HepG2 (cell line): ENCODE data around the gene APBA1. TPM values are rescaled to one million over a fixed set of nuclear protein-coding genes. Genes with fewer than 3 reads are reported as not detected.

Experiments
- ATAC-seq: fragments of 200-7000 bp; cut with Tn5 transposase; 3 replicates; pipeline ENCODE4 v1.9.1; 2020; ENCODE audit warnings: mild to moderate bottlenecking, moderate library complexity
- BruUV-seq: library from RNA; stranded (reverse); fragments of 400-500 nt; replicated peaks from 2 replicates; lab custom pipeline; 2021; lab: Mats Ljungman, UMichigan
- CTCF ChIA-PET: fragments of 300-600 bp; formaldehyde crosslinking; extraction: SDS; loops from one replicate; lab custom pipeline; 2021; ENCODE audit warnings: low total read pairs, inconsistent platforms, low intra/inter-chr PET ratio; lab: Yijun Ruan, JAX
- POLR2A ChIA-PET: fragments of 350-600 bp; sonication (Branson Sonifier 250); formaldehyde crosslinking; loops from one replicate; lab custom pipeline; 2020; ENCODE audit warnings: antibody characterized with exemption, inconsistent platforms; lab: Yijun Ruan, JAX
- DNase-seq: peaks from one replicate; pipeline ENCODE4 v3.0.0-alpha.2; 2015; ENCODE audit warnings: low spot score
- FAIRE-seq: peaks from 3 replicates; lab custom pipeline; 2011; peaks lifted over from hg19 to GRCh38; lab: Jason Lieb, UNC
- H2AFZ ChIP-seq: one replicate; pipeline ENCODE4 v1.6.1; 2011; ENCODE audit warnings: low read length, inconsistent platforms
- H3K27ac ChIP-seq: fragments of 300-600 bp; 3 replicates; pipeline ENCODE4 v1.8.0; 2011; ENCODE audit warnings: mixed run types, mild to moderate bottlenecking, mixed read lengths, low read length, inconsistent platforms; ENCODE audit not compliant: insufficient read depth; ENCODE audit errors: extremely low read length
- H3K27me3 ChIP-seq, 2 experiments: fragments of 200-600 bp in 1 of 2; 2 replicates in 1 of 2; 3 replicates in 1 of 2; pipeline versions ENCODE4 v1.6.0 to v1.8.0; 2011; ENCODE audit warnings: low read length in 2 of 2, mild to moderate bottlenecking in 2 of 2, moderate library complexity in 2 of 2, inconsistent platforms in 1 of 2; ENCODE audit not compliant: insufficient read depth in 2 of 2, control insufficient read depth in 1 of 2
- H3K36me3 ChIP-seq, 2 experiments: fragments of 200-600 bp in 1 of 2; replicated peaks in 1 of 2; 2 replicates in 1 of 2; 3 replicates in 1 of 2; pipeline versions ENCODE4 v1.5.1 to v1.8.0; 2011; ENCODE audit warnings: low read length in 2 of 2, inconsistent platforms in 1 of 2; ENCODE audit not compliant: insufficient read depth in 2 of 2, control insufficient read depth in 1 of 2
- H3K4me1 ChIP-seq: 2 replicates; pipeline ENCODE4 v1.5.1; 2012; ENCODE audit warnings: low read length, inconsistent platforms; ENCODE audit not compliant: insufficient read depth
- H3K4me2 ChIP-seq: 2 replicates; pipeline ENCODE4 v1.6.0; 2011; ENCODE audit warnings: low read depth, low read length, inconsistent platforms
- H3K4me3 ChIP-seq, 3 experiments: fragments of 200-600 bp in 1 of 3; sonication (generic), shearing (Covaris generic) in 1 of 3; replicated peaks in 1 of 3; 2 replicates each; pipeline ENCODE4 v1.5.1; 2011 to 2016; ENCODE audit warnings: low read length in 3 of 3, inconsistent platforms in 2 of 3, low read depth in 2 of 3, mild to moderate bottlenecking in 2 of 3, control low read depth in 1 of 3, mixed read lengths in 1 of 3; ENCODE audit not compliant: insufficient read depth in 1 of 3
- H3K79me2 ChIP-seq: one replicate; pipeline ENCODE4 v1.6.1; 2011; ENCODE audit warnings: low read length, inconsistent platforms; ENCODE audit not compliant: insufficient read depth
- H3K9ac ChIP-seq: 2 replicates; pipeline ENCODE4 v1.6.0; 2011; ENCODE audit warnings: mild to moderate bottlenecking, low read depth, low read length, inconsistent platforms; ENCODE audit not compliant: insufficient read depth
- H3K9me3 ChIP-seq: 2 replicates; pipeline ENCODE4 v1.5.1; 2012; ENCODE audit warnings: mild to moderate bottlenecking, low read length
- H4K20me1 ChIP-seq: 2 replicates; pipeline ENCODE4 v1.6.0; 2011; ENCODE audit warnings: inconsistent platforms, mild to moderate bottlenecking, low read length, moderate library complexity; ENCODE audit not compliant: insufficient read depth
- RELA ChIP-seq: sonication (generic); formaldehyde crosslinking; IDR thresholded peaks from 2 replicates; pipeline ENCODE4 v1.4.0; 2020; ENCODE audit warnings: missing genetic modification reagents
- RFXAP ChIP-seq: sonication (generic); formaldehyde crosslinking; IDR thresholded peaks from 2 replicates; pipeline ENCODE4 v1.4.0; 2020; ENCODE audit warnings: missing genetic modification reagents, borderline replicate concordance
- SMAD3 ChIP-seq: sonication (generic); formaldehyde crosslinking; IDR thresholded peaks from 2 replicates; pipeline ENCODE4 v1.4.0; 2020; ENCODE audit warnings: missing genetic modification reagents
- SP2 ChIP-seq: sonication (generic); formaldehyde crosslinking; IDR thresholded peaks from 2 replicates; pipeline ENCODE4 v1.5.1; 2020; ENCODE audit warnings: mild to moderate bottlenecking, missing genetic modification reagents
- ZEB1 ChIP-seq: IDR thresholded peaks from 2 replicates; pipeline ENCODE4 v1.6.1; 2012; ENCODE audit warnings: mild to moderate bottlenecking, low read depth, inconsistent platforms; ENCODE audit not compliant: insufficient replicate concordance
- ZFP37 ChIP-seq: sonication (generic); formaldehyde crosslinking; IDR thresholded peaks from 2 replicates; pipeline ENCODE4 v1.4.0; 2020; ENCODE audit warnings: missing genetic modification reagents, borderline replicate concordance
- ZFYVE20 ChIP-seq: sonication (generic); formaldehyde crosslinking; IDR thresholded peaks from 2 replicates; pipeline ENCODE4 v1.8.0; 2023; ENCODE audit warnings: low read depth, mild to moderate bottlenecking, moderate library complexity, missing genetic modification reagents, borderline replicate concordance
- ZNF263 ChIP-seq: sonication (generic); formaldehyde crosslinking; IDR thresholded peaks from 2 replicates; pipeline ENCODE4 v1.4.0; 2020; ENCODE audit warnings: missing genetic modification reagents
- ZNF713 ChIP-seq: sonication (generic); formaldehyde crosslinking; IDR thresholded peaks from 2 replicates; pipeline ENCODE4 v1.4.0; 2020; ENCODE audit warnings: mild to moderate bottlenecking, missing genetic modification reagents
- ZNF790 ChIP-seq: sonication (generic); formaldehyde crosslinking; IDR thresholded peaks from 2 replicates; pipeline ENCODE4 v1.8.0; 2022; ENCODE audit warnings: missing genetic modification reagents, mild to moderate bottlenecking, borderline replicate concordance
- WGBS: methylation state at CpG from one replicate; pipeline ENCODE4 v1.1.6; 2017; ENCODE audit warnings: low lambda C conversion rate; 5-methylcytosine and 5-hydroxymethylcytosine counted together
- in situ Hi-C: cut with HindIII; loops from 2 replicates; pipeline ENCODE4 v1.10.0; 2017; ENCODE audit warnings: low pct_unique_long_range_greater_than_20kb; ENCODE audit not compliant: extremely low pct_ligation_motif_present
- intact Hi-C: fragments of 100-400 bp; cut with micrococcal nuclease; formaldehyde crosslinking; loops from one replicate; pipeline ENCODE4 v1.10.0; 2022; ENCODE audit not compliant: unreplicated experiment
- polyA plus RNA-seq, 8 experiments: library from polyadenylated mRNA; depleted of rRNA in 3 of 8; stranded (reverse) in 7 of 8; unstranded in 1 of 8; fragments of >200 nt; fragmentation: Illumina TruSeq in 4 of 8; extraction: Trizol in 4 of 8; gene quantifications; 2 replicates each; pipeline versions ENCODE4 v1.2.1 to v1.2.3, GENCODE V29; 2011 to 2016; ENCODE audit warnings: low read depth in 4 of 8, missing spikeins in 1 of 8, mixed read lengths in 1 of 8; ENCODE audit not compliant: insufficient read depth in 1 of 8
- total RNA-seq, 5 experiments: library from RNA; depleted of rRNA; stranded (reverse); fragments of >200 nt; fragmentation: Illumina TruSeq; extraction: Trizol; gene quantifications; 2 replicates each; pipeline ENCODE4 v1.2.3, GENCODE V29; 2016; ENCODE audit warnings: low read depth in 1 of 5
- TF ChIP-seq, protein P1 (sequence below): sonication (generic); formaldehyde crosslinking; IDR thresholded peaks from 2 replicates; pipeline ENCODE4 v1.8.1; 2023; ENCODE audit warnings: mild to moderate bottlenecking, inconsistent platforms, moderate library complexity, missing genetic modification reagents, borderline replicate concordance
- TF ChIP-seq, protein P2 (sequence below): sonication (generic); formaldehyde crosslinking; IDR thresholded peaks from 2 replicates; pipeline ENCODE4 v1.4.0; 2020; ENCODE audit warnings: missing genetic modification reagents, borderline replicate concordance
- TF ChIP-seq, protein P3 (sequence below): sonication (generic); formaldehyde crosslinking; IDR thresholded peaks from 2 replicates; pipeline ENCODE4 v1.4.0; 2020; ENCODE audit warnings: mild to moderate bottlenecking, missing genetic modification reagents
- TF ChIP-seq, protein P4 (sequence below): sonication (generic); formaldehyde crosslinking; IDR thresholded peaks from 2 replicates; pipeline ENCODE4 v1.4.0; 2020; ENCODE audit warnings: missing genetic modification reagents, borderline replicate concordance

The APBA1 gene
- total and polyA plus RNA-seq, 2 of the 13 experiments (the other 11 are each of a cell fraction or from before 2014, with no cell fraction given) = 0.15 TPM; not detected in 1

DNA sequence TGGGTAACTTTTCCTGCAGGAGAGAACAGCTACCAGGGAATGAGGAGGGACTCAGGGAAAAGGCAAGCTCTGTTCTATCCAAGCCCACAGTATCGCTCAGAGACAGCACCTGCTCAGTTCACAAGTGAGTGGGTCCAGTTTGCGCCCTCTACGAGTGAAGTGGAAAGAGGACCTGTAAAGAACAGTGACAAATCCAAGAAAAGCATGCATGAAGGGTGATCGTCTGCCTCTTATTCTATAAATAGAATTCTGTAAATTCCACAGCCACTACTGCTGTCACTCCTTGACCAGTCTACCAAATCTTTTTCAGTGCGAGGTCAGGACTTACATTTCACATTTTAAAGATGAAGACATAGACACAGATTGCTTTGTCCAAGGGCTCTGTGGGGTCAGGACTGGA lies 229.7 kb downstream of the APBA1 start:
- no peaks in the 10 kb centered on the region for H3K79me2 ChIP-seq
- ChIA-PET CTCF (no interaction called here), POLR2A (no interaction called here)
- intact Hi-C loops (no loop called here), in situ Hi-C loops (loop anchor here (5.0 to 25.0 kb wide), 2 partner anchors 60 to 470 kb away; no protein-coding TSS in a partner anchor)
- FAIRE-seq (no peak), ATAC-seq (no peak)
- no peak overlapping the region for H3K27ac ChIP-seq
- H4K20me1 ChIP-seq = no peaks in the 10 kb centered on the region
- H3K9me3 ChIP-seq = no peaks in the 10 kb centered on the region
- no peaks in the 10 kb centered on the region for H3K4me1 ChIP-seq
- WGBS = 32% methylated on average over 5 of the region's 5 CpGs
- H2AFZ ChIP-seq = no peak overlapping the region
- no peak overlapping the region for H3K9ac ChIP-seq
- no peak overlapping the region for H3K4me3 ChIP-seq
- TF ChIP-seq, protein P1, sequence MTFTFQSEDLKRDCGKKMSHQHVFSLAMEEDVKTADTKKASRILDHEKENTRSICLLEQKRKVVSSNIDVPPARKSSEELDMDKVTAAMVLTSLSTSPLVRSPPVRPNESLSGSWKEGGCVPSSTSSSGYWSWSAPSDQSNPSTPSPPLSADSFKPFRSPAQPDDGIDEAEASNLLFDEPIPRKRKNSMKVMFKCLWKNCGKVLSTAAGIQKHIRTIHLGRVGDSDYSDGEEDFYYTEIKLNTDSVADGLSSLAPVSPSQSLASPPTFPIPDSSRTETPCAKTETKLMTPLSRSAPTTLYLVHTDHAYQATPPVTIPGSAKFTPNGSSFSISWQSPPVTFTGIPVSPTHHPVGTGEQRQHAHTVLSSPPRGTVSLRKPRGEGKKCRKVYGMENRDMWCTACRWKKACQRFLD = no peak
- TF ChIP-seq, protein P2, sequence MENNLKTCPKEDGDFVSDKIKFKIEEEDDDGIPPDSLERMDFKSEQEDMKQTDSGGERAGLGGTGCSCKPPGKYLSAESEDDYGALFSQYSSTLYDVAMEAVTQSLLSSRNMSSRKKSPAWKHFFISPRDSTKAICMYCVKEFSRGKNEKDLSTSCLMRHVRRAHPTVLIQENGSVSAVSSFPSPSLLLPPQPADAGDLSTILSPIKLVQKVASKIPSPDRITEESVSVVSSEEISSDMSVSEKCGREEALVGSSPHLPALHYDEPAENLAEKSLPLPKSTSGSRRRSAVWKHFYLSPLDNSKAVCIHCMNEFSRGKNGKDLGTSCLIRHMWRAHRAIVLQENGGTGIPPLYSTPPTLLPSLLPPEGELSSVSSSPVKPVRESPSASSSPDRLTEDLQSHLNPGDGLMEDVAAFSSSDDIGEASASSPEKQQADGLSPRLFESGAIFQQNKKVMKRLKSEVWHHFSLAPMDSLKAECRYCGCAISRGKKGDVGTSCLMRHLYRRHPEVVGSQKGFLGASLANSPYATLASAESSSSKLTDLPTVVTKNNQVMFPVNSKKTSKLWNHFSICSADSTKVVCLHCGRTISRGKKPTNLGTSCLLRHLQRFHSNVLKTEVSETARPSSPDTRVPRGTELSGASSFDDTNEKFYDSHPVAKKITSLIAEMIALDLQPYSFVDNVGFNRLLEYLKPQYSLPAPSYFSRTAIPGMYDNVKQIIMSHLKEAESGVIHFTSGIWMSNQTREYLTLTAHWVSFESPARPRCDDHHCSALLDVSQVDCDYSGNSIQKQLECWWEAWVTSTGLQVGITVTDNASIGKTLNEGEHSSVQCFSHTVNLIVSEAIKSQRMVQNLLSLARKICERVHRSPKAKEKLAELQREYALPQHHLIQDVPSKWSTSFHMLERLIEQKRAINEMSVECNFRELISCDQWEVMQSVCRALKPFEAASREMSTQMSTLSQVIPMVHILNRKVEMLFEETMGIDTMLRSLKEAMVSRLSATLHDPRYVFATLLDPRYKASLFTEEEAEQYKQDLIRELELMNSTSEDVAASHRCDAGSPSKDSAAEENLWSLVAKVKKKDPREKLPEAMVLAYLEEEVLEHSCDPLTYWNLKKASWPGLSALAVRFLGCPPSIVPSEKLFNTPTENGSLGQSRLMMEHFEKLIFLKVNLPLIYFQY (CRISPR knock-in tag) = no peak
- TF ChIP-seq RELA = no peak
- TF ChIP-seq RFXAP (CRISPR knock-in tag) = no peak
- no peak for TF ChIP-seq SP2 (CRISPR knock-in tag)
- no peak for TF ChIP-seq ZFYVE20
- TF ChIP-seq ZEB1 = no peak
- TF ChIP-seq ZNF263 = no peak
- TF ChIP-seq ZNF713 = no peak
- TF ChIP-seq ZNF790 (CRISPR knock-in tag) = no peak
- TF ChIP-seq, protein P3, sequence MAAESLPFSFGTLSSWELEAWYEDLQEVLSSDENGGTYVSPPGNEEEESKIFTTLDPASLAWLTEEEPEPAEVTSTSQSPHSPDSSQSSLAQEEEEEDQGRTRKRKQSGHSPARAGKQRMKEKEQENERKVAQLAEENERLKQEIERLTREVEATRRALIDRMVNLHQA (CRISPR knock-in tag) = no peak
- TF ChIP-seq, protein P4, sequence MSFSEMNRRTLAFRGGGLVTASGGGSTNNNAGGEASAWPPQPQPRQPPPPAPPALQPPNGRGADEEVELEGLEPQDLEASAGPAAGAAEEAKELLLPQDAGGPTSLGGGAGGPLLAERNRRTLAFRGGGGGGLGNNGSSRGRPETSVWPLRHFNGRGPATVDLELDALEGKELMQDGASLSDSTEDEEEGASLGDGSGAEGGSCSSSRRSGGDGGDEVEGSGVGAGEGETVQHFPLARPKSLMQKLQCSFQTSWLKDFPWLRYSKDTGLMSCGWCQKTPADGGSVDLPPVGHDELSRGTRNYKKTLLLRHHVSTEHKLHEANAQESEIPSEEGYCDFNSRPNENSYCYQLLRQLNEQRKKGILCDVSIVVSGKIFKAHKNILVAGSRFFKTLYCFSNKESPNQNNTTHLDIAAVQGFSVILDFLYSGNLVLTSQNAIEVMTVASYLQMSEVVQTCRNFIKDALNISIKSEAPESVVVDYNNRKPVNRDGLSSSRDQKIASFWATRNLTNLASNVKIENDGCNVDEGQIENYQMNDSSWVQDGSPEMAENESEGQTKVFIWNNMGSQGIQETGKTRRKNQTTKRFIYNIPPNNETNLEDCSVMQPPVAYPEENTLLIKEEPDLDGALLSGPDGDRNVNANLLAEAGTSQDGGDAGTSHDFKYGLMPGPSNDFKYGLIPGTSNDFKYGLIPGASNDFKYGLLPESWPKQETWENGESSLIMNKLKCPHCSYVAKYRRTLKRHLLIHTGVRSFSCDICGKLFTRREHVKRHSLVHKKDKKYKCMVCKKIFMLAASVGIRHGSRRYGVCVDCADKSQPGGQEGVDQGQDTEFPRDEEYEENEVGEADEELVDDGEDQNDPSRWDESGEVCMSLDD (CRISPR knock-in tag) = no peak
- no peak for TF ChIP-seq ZFP37 (CRISPR knock-in tag)
- TF ChIP-seq SMAD3 (CRISPR knock-in tag) = no peak
- TF ChIP-seq, all 625 proteins: peak for 0
- peaks cover 2% of the 10 kb centered on the region in 2 experiments; a peak in 3 of 5 replicates for H3K27me3 ChIP-seq
- DNase-seq = no peak
- H3K36me3 ChIP-seq = no peaks in the 10 kb centered on the region
- no peak overlapping the region for H3K4me2 ChIP-seq
- no TSS peak for BruUV-seq
